HT1080 (cell line): ENCODE data around the gene ACTG2. TPM values are rescaled to one million over a fixed set of nuclear protein-coding genes. Genes with fewer than 3 reads are reported as not detected.
"Not testable (repeated sequence)": the region's sequence is repeated elsewhere in the genome, so short reads cannot be mapped to it uniquely, and the experiment has no call there.

Source experiments
- DNase-seq: peaks from one replicate; pipeline ENCODE4 v3.0.0-alpha.2; 2015; ENCODE audit warnings: low read depth
- polyA plus RNA-seq, 2 experiments: library from polyadenylated mRNA; depleted of rRNA; stranded (reverse); fragments of >200 nt; gene quantifications; 2 replicates each; pipeline ENCODE4 v1.2.3, GENCODE V29; 2015
- total RNA-seq: library from RNA; depleted of rRNA; stranded (reverse); fragments of >200 nt; shearing (Covaris generic); gene quantifications from 2 replicates; pipeline ENCODE4 v1.2.3, GENCODE V29; 2014; rRNA removed

The ACTG2 gene
- total RNA-seq, result not detected in 2 replicates
- not detected in 2 replicates for polyA plus RNA-seq (2015; cell fraction: cytosol; rRNA removed)
- polyA plus RNA-seq (2015; cell fraction: nucleus; rRNA removed), result not detected in 2 replicates

- no peak for DNase-seq
Measured at GRCh38 chr2:73892631-73893329, at the start of gene ACTG2. ACTG2 (plus strand) TSS chr2:73893008; CDS start chr2:73901312, 8,304 bp downstream.

- DNase-seq, result no peak
Measured at GRCh38 chr2:73844087-73844486, 48.7 kb upstream of the ACTG2 start.

- no peak for DNase-seq
Measured at GRCh38 chr2:73850009-73850408, 42.8 kb upstream of the ACTG2 start.

- DNase-seq, result peak; percentile 13
Measured at GRCh38 chr2:73851274-73851673, 41.5 kb upstream of the ACTG2 start.

GRCh38 chr2:73852020-73852419, 40.8 kb upstream of the ACTG2 start:
- peak; percentile 95 for DNase-seq

GRCh38 chr2:73855526-73855925, 37.3 kb upstream of the ACTG2 start:
- no peak for DNase-seq

- DNase-seq, result peak; percentile 91
Measured at GRCh38 chr2:73856214-73856613, 36.6 kb upstream of the ACTG2 start.

GRCh38 chr2:73859721-73860586, 32.9 kb upstream of the ACTG2 start:
- peak; percentile 93 for DNase-seq

GRCh38 chr2:73862987-73863386, 29.8 kb upstream of the ACTG2 start:
- peak; percentile 60 for DNase-seq

- no peak for DNase-seq
Measured at GRCh38 chr2:73868204-73868978, 24.4 kb upstream of the ACTG2 start.

GRCh38 chr2:73870084-73870483, 22.7 kb upstream of the ACTG2 start:
- peak; percentile 73 for DNase-seq

GRCh38 chr2:73877071-73877802, 15.6 kb upstream of the ACTG2 start:
- no peak for DNase-seq

GRCh38 chr2:73877984-73878383, 14.8 kb upstream of the ACTG2 start:
- not testable (repeated sequence) for DNase-seq

GRCh38 chr2:73885406-73885805, 7.4 kb upstream of the ACTG2 start:
- DNase-seq, result no peak

GRCh38 chr2:73886357-73886756, 6.5 kb upstream of the ACTG2 start:
- DNase-seq, result no peak

GRCh38 chr2:73887596-73888353, 5.0 kb upstream of the ACTG2 start:
- not testable (repeated sequence) for DNase-seq

GRCh38 chr2:73888388-73888787, 4.4 kb upstream of the ACTG2 start:
- DNase-seq, result no peak

- DNase-seq, result no peak
Measured at GRCh38 chr2:73889206-73889605, 3.6 kb upstream of the ACTG2 start.

GRCh38 chr2:73890301-73891092, 2.3 kb upstream of the ACTG2 start:
- DNase-seq, result peak; percentile 78
